Lower leg skin (tissue), 4 donors: ENCODE results near the gene CDC6. TPM values are rescaled to one million over a fixed set of nuclear protein-coding genes. Genes with fewer than 3 reads are reported as not detected.

Source experiments
- DNase-seq, 2 donors: peaks; one replicate each; pipeline ENCODE4 v3.0.0-alpha.2; 2019; ENCODE audit warnings: low spot score in 2 of 2
- H3K4me3 ChIP-seq: fragments of 200-600 bp; sonication (generic); 2 replicates; pipeline ENCODE4 v1.5.1; 2017; ENCODE audit warnings: mild to moderate bottlenecking, low read depth; ENCODE audit not compliant: poor library complexity, severe bottlenecking
- POLR2A ChIP-seq, 2 donors: fragments of 450-650 bp; IDR thresholded peaks; one replicate each; pipeline ENCODE4 v1.6.1; 2016 to 2017; ENCODE audit warnings: antibody characterized with exemption in 2 of 2, mild to moderate bottlenecking in 1 of 2, moderate library complexity in 1 of 2
- WGBS, 2 donors: methylation state at CpG; one replicate each; pipeline ENCODE4 v1.1.5; 2018; 5-methylcytosine and 5-hydroxymethylcytosine counted together
- intact Hi-C: fragments of 100-400 bp; cut with DNase I; formaldehyde crosslinking; loops from one replicate; pipeline ENCODE4 v1.15.0; 2023; ENCODE audit warnings: low total_unique reads
- total RNA-seq, 4 donors: library from RNA; depleted of rRNA; stranded (reverse); fragments of >200 nt; gene quantifications; one replicate each; pipeline ENCODE4 v1.1.0, GENCODE V29; 2016
- TF ChIP-seq, protein P1 (sequence below), 3 donors: fragments of 450-650 bp; IDR thresholded peaks; one replicate each; pipeline ENCODE4 v1.5.1; 2016; ENCODE audit warnings: antibody characterized with exemption in 3 of 3, mild to moderate bottlenecking in 3 of 3, moderate library complexity in 2 of 3

The CDC6 gene
- total RNA-seq, 4 donors from 2014 or later: 0.42 to 1.6 (median 1.0) TPM

- peak in 1 of 2 donors; percentile 78 for DNase-seq
- no peak for TF ChIP-seq POLR2A (IDR thresholded peaks at IDR 0.05)
- intact Hi-C loops: no loop called here
- H3K4me3 ChIP-seq: no peak overlapping the region
- 78 to 81% methylated on average over 7 of the region's 7 CpGs for WGBS, 2 donors
Observed at GRCh38 chr17:40247926-40248495, 39.7 kb upstream of the CDC6 start.

- DNase-seq: no peak
- 93 to 95% methylated on average over 1 of the region's 1 CpG for WGBS, 2 donors
- TF ChIP-seq POLR2A (IDR thresholded peaks at IDR 0.05): no peak
- TF ChIP-seq, protein P1, sequence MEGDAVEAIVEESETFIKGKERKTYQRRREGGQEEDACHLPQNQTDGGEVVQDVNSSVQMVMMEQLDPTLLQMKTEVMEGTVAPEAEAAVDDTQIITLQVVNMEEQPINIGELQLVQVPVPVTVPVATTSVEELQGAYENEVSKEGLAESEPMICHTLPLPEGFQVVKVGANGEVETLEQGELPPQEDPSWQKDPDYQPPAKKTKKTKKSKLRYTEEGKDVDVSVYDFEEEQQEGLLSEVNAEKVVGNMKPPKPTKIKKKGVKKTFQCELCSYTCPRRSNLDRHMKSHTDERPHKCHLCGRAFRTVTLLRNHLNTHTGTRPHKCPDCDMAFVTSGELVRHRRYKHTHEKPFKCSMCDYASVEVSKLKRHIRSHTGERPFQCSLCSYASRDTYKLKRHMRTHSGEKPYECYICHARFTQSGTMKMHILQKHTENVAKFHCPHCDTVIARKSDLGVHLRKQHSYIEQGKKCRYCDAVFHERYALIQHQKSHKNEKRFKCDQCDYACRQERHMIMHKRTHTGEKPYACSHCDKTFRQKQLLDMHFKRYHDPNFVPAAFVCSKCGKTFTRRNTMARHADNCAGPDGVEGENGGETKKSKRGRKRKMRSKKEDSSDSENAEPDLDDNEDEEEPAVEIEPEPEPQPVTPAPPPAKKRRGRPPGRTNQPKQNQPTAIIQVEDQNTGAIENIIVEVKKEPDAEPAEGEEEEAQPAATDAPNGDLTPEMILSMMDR (IDR thresholded peaks at IDR 0.05): no peak
- intact Hi-C loops: no loop called here
- H3K4me3 ChIP-seq: no peak overlapping the region
Observed at GRCh38 chr17:40248507-40248906, 39.2 kb upstream of the CDC6 start.

GRCh38 chr17:40251576-40251975, 36.1 kb upstream of the CDC6 start:
- no peak overlapping the region for H3K4me3 ChIP-seq
- TF ChIP-seq, protein P1 (IDR thresholded peaks at IDR 0.05): no peak
- no peak for TF ChIP-seq POLR2A (IDR thresholded peaks at IDR 0.05)
- intact Hi-C loops: no loop called here
- peak; percentile 56 to 66 for DNase-seq

DNA sequence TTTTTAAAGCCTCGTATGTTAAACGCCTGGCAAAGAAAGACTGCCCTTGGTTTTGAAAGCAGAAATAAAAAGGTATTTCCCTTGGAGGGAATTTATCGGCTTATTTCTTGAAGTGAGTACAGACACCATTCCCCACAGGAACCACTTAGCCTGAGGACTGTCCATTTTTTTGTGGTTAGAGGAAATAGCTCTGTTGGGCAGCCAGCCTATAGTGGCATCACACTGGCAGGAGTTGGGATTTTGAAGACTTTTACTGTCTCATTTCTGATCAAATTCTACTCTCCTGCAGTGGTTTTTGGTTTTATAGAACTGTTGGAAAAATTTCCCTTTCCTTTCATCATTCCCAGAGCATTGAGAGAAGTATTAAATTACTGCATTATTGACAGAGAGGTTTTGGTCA, 34.1 kb upstream of the CDC6 start:
- intact Hi-C loops: no loop called here
- 83 to 86% methylated on average over 3 of the region's 3 CpGs for WGBS, 2 donors
- no peak overlapping the region for H3K4me3 ChIP-seq
- no peak for DNase-seq
- no peak for TF ChIP-seq POLR2A (IDR thresholded peaks at IDR 0.05)
- TF ChIP-seq, protein P1 (IDR thresholded peaks at IDR 0.05): no peak

DNA sequence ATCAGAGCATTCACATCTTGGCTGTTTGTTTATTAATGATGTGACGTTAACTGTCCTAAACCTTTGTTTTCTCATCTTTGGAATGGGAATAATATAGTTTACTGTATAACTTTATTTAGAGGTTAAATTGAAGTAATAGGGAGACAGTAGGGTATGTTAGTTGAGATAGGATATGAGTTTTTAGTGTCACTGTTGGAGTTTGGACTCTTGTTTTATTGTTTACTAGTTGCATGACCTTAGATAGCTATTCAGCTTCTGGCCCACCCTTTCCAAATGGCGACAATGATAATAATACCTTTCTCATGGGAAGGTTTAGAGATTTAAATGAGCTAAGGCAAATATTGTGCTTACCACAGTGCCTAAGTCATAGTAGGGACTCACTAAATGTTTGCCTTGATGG, 28.2 kb upstream of the CDC6 start:
- 89 to 91% methylated on average over 2 of the region's 2 CpGs for WGBS, 2 donors
- no peak for DNase-seq
- intact Hi-C loops: no loop called here
- H3K4me3 ChIP-seq: no peak overlapping the region
- TF ChIP-seq, protein P1 (IDR thresholded peaks at IDR 0.05): no peak
- no peak for TF ChIP-seq POLR2A (IDR thresholded peaks at IDR 0.05)

DNA sequence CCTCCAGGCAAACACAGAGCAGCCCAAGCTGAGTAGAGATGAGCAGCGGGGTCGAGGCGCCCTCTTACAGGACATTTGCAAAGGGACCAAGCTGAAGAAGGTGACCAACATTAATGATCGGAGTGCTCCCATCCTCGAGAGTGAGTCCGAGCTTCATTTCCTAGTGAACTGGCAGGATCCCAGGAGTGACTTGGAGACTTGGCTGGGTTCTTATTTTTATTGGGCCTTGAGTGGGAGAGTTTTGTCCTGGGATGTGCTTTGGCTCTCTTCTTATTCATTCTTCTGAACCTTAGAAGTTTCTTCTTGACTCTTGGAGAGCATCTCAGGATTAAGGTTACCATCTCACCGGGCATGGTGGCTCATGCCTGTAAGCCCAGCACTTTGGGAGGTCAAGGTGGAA, 27.2 kb upstream of the CDC6 start:
- no peak overlapping the region for H3K4me3 ChIP-seq
- peak in 1 of 2 donors; percentile 64 for DNase-seq
- TF ChIP-seq POLR2A (IDR thresholded peaks at IDR 0.05): no peak
- TF ChIP-seq, protein P1 (IDR thresholded peaks at IDR 0.05): no peak
- WGBS, 2 donors: 93 to 96% methylated on average over 7 of the region's 7 CpGs
- intact Hi-C loops: no loop called here
